HG02870 (cell line): ENCODE data around the gene LCE7A.

Experiments used
- ATAC-seq: cut with Tn5 transposase; IDR thresholded peaks from one replicate; pipeline ENCODE4 v1.9.1; 2021; ENCODE audit warnings: mild to moderate bottlenecking, moderate library complexity; ENCODE audit not compliant: unreplicated experiment

Gene LCE7A, protein sequence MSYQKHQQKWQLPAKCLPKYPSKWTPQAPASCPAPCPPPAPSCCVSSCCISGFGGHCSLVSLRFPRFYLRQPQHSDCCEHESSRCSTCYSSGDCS

DNA sequence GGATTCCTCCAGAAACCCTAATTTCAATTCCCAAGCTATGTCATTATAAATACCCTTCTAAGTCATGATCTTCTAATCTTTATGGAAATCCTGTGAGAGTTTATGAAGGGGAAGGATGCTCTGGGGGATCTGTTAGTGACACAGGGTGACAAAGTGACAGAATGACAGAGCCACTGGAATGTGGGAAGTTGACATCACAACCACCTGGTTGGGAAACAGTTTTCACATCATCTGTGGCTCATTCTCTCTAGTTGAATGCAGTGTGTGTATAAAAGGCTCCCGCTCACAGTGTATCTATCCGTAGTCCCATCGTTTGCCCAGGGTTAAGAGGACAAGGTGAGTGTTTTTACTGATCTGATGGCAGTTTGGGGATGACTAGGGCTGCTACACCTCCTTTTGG lies at the start of gene LCE7A:
Gene LCE7A, plus strand, starts transcription at position 301 of the 400 bp plus-strand sequence. CDS start 702 bp downstream, outside the sequence.
- ATAC-seq = no peak

DNA sequence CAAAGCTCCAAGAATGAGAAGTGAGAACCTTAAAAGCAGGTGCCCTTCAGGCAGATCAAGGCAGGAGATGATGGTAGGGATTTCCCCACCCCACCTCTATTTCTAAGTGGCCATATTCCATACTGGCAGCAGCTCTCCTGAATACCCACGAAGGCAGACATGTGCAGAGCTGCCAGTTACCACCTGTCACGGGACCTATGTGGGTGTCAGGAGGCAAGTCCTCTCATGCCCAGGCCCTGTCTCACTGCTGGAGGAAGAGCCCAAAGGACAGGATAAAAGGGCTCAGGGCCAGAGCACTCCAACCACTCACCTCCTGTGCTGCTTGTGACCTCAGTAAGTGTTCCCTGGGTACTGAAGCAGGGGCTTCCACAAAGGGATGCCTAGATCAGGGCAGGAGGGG lies 48.7 kb upstream of the LCE7A start:
- no peak for ATAC-seq

DNA sequence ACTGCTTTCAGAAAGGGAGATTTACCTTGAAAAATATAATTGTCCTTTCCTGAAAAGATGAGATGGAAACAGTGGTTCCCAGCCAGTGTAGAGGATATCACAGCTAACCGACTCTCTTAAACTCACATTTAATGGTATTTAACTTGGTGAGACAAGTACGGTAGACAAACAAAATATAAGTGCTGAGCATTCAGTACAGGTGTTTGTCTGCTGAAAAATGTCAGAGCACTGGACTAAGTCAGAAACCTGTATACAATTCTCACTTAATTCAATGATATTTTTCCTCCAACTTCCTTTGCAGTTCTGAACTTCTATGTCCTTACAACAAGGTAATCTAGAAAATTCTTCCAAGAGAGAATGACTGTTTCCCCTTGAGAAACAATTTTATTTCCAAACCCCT lies 48.1 kb upstream of the LCE7A start, which contains the start of gene LCE1B:
Gene LCE1B, plus strand, starts transcription at position 301 of the 400 bp plus-strand sequence. CDS start 476 bp downstream, outside the sequence.
- ATAC-seq = no peak

DNA sequence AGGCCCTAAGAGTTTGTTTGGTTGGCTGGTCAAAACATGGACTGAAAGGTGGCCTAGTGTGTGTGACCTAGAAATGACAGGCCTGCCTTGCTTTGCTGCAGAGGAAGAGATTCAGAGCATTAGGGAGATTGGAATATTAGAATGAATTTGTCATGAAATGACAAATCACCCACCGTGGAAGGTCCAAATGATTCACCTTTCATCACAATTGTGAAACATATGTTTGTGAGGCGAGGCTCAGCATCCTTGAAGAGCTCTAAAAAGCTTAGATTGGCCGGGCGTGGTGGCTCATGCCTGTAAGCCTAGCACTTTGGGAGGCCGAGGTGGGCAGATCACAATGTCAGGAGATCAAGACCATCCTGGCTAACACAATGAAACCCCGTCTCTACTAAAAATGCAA lies 42.5 kb upstream of the LCE7A start:
- no peak for ATAC-seq

DNA sequence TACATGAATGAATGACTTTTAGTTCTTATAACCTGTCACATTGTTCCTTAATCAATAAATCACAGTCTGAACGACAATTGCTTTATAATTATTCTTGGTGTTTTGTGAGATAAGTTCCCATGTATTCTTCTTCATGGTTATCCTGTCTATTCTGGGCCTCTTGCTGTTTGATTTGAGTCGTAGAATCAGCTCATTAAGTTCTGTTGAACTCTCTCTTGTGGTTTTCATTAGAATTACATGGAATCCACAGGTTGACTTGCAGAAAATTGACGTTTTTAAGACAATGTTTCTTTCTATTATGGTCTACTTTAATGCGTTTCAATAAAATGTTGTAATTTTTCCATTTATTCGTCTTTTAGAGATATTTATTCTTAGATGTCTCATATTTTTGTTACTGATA lies 36.5 kb upstream of the LCE7A start:
- ATAC-seq = no peak

DNA sequence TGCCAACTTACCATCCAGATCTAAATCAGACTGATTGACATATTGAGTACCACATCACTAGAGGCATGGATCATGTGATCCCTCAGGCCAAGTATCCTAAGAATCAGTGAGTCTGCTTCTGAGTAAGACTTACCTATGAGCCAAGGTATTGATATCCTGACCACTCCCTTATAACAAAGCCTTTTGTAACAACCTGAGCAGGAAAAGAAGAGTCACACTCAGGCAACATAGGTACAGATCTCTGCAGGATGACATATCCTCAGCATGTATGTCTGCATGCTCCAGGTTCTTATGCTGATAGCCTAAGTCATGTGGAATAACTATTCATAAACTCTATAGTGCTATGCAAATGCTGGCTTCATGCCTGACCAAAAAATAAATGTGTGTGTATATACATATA lies 34.8 kb upstream of the LCE7A start:
- no peak for ATAC-seq

DNA sequence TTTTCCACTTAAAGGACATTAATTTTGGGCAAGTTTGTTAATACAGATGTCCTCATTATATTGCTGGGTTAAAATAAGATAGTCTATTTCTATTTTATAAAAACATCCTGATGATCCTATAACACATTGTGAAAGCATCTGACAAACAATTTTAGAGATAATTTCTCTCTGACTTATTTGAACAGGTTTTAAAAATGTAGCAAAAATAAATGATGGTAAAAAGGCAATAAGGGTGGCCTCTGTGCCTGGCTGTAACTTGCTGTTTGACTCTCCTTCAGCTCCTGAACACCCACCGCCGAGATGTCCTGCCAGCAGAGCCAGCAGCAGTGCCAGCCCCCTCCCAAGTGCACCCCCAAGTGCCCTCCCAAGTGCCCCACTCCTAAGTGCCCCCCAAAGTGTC lies 32.6 kb upstream of the LCE7A start, which contains the start of gene LCE1A:
Gene LCE1A, plus strand, starts transcription at position 301 of the 400 bp plus-strand sequence. Its CDS starts 0 bp downstream, at position 301.
- ATAC-seq = no peak

DNA sequence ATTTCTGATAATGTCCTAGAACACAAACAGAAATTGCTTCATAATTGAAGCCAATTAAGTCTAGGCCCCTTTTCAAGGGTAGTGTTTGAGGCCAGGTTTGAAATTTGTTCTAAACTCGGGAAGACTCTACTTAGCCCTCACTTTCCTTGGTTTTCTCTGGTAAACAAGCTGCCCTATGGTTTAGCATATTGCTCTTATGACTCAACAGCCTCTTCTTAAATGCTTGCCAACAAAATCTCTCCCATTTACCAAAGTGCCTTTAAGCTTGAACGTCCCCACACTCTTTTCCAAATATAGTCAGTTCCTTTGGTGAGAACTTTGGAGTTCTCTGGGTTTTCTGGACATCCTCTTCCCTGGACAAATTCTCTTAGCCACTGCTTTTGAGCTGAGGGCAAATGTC lies 22.9 kb upstream of the LCE7A start:
- ATAC-seq = no peak

DNA sequence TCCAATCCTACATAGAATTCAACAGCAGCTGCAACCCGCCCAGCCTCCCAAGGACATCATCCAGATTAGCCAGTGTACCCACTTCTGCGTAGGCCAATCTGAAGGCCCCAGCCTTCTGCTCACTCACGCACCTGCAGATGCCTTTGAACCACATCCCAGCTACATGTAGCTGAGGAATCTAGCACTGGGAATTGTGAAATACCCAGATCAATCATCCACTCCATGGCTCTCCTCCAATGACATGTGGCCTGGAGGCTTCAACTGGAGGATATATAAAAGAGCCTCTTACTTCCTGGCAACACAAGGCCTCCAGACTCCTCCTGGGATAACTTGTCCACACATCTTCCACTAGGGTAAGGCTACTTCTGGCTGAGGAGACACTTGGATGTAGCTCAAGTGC lies 17.2 kb upstream of the LCE7A start, which contains the start of gene LCE6A:
Gene LCE6A, plus strand, starts transcription at position 301 of the 400 bp plus-strand sequence. CDS start 665 bp downstream, outside the sequence.
- no peak for ATAC-seq

DNA sequence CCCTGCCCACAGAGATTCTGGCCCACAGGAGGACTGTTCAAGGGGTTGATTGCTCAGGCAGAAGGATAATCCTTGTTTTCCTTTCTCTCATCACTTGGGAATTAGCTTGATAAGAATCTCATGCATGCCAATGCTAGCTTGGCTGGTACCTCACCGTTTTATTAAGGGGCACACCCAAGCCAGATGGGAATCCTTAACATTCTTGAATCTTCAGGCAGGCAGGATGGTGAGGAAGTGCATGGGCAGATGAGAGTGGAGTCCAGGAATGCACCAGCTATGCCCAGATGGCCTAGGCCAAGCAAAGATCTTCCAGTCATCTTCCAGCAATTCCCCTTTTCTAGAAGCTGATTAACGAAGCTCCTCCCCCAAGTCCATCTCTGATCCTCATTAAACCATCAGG lies 4.1 kb upstream of the LCE7A start:
- no peak for ATAC-seq

DNA sequence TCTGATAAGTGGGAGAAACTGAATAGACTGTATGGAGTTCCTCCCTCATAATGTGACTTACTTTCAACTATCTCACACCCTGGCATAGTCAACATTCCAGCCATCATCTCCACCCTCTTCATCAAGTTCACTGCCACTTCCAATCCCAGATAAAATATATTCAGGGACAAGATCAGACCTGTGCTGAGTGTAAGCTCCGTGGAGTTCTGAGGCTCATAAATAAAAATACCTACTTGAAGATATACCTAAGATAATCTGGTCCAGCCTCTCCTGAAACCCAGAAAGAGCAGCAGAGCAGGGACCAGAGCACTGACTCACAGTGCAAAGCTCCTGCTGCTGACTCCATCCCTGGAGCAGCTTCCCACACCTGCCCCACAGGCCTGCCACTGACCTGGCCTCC lies 1.7 kb upstream of the LCE7A start:
- ATAC-seq = no peak

DNA sequence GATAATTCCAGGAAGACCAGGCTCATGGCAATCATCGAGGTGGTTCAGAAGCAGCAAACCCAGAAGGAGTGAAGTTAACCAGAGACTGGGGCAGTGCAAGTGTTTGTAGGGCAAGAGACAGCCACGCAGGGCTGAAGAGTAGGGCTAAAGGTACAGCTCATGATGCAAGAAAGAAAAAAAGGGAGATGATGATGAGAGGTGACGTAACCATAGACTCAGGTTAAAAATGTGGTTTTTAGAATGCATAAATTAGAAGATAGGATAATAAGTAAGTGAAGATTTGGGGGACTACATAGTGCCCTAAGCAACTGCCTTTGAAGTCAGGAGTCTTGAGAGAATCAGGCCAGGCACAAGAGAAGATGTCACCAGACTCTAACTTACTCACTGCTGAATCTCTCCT lies 333 bp downstream of the LCE7A start:
- ATAC-seq = no peak

DNA sequence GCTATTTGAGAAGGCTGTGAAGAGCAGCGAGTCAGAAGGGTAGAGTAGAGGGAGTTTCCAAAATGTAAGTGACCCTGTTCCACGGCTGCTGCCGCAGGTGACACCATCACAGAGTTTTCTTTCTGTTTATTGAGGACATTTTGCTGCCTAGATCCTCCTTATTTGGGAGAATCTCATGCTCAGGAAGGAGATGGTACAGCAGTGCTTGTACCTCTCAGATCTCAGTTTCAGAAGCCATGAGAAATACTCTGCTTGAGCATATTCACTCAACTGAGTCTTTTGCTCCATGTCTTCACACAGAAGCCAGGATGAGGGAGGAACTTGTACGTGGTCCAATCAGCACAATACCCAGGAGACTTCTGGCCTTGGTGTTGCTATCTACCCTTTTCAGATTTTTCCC lies 1.6 kb downstream of the LCE7A start:
- ATAC-seq = no peak

DNA sequence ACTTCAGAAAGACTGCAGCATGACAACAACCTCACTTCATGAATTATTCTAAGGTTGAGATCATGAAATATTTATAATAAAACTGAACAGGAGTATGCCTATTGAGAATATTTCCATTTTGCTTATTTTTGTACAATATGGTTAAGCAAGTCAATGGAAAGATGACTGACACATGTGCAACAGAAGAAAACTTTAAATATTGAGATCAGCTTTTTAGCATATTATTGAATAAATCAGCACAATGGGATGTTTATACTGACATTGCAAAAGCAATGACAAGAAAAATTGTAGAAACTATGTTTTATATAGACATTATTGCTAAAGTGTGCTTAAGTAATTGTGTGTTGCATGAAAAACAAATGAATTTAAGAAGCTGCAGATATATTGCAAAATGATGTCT lies 4.6 kb downstream of the LCE7A start:
- ATAC-seq = no peak

DNA sequence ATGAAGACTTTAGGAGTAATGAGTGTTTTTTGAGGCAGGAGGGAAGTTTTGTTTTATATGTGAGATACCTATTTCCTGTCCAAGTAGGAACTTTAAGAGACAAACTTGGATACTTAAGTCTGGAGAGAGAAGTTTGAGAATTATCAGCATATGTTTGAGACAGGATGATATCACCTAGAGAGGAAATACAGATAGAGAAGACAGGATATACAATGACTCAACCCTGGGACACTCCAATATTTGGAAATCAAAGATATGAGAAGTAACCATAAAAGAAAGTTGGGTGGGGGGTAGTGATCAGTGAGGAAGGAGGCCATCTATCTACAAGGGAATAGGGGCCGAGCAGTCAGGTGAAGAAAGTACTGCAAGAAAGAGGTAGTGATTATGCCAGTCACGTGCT lies 6.5 kb downstream of the LCE7A start:
- ATAC-seq = no peak

DNA sequence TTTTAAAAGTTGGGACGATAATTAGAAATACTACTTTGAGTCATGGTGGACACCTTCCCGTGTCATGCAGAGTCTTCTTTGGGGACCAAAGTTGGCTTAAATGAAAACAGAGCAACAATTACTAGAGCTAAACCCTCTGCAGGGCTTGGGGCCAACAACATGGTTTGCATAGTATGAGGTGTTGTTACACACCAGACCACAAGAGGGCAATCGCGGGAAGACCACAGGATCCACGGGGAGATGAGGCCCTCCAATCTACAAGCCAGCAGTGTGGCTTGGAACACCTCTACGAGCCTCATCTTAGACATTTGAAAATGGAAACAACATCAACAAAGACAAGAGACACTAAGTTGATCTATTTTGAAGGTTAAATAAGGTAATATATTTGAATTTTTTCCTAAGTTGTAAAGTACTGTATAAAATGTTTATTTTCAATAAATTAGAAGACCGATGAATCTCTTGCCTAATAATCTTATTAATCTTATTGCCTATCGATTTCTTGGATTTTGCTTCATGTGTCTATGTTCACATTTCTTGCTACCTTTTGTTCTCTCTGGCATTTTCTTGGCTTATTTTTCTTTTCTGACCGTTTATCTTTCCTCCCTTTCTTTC lies 10.1 kb downstream of the LCE7A start:
- ATAC-seq = no peak

DNA sequence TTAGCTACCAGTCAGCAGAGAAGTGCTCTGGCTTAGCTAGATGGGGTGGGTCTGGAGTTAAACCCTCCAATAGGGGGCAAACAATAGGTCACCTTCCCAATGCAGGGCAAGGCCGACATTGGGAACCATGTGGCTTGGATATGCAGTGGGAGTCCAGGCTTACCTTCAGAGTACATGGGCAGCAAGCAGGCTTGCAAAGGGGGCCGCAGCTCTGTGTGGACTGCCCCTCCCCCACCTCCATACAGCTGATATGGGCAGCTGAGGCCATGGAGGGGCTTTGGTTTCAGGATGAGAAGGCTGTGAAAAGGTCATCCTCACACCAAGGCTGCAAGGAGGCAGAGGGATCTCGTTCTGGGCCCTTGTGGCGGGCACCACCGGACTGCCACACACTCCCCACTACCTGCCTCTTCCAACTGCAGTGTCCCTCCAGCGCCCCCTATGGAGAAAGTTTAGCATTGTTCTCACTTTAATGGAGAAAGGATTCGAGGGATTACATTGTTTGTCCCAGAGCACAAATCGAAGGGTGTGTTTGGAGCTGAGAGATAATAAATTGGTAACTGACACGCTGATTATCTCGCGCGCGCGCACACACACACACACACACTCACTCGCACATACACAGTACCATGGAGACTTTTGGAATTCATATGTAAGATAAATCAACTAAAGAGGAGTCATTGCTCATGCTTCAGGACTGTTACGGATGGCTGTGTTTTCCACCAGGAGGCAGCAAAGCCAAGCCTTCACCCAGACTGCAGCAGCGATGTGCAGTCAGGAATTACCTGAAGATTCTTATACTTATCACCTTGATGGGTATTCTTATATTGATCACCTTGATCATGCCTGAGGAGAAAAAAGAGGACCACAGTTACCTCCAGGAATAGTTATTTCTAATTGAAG lies 11.3 kb downstream of the LCE7A start:
- no peak for ATAC-seq

DNA sequence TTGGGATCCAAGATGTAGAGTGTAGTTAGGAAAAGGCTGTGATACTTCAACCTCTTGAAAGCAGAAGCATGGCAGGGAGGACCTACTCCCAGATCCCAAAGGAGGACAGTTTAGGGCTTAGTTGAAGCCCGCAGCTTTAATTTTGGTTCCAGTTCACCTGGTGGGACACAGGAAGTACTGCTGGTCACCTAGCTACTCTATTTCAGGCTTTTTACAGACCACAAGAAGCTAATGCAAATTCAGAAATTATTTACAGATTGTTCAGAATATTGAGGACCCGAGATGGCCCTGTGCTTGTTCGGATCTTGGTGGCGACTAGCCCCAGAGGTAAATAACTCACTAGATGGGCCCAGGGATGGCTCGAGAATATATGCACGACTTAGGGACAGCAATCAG lies 11.9 kb downstream of the LCE7A start:
- ATAC-seq = no peak

DNA sequence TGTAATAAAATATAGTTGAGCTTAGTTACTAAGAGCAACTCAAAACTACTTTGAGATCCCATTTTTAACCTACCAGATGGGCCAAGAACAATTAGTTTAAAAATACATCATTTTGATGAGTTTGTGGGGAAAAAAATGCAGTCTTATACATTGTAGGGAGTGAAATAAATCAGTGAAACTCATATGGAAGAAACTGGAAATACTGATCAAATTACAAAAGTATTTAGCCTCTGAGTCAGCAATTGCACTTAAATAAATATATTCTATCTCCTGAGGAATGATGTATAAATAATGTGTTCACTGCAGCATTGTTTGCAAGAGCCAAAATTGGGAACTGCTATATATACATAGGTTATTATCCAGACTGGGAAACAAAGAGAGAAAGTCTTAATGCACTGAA lies 13.7 kb downstream of the LCE7A start:
- no peak for ATAC-seq

DNA sequence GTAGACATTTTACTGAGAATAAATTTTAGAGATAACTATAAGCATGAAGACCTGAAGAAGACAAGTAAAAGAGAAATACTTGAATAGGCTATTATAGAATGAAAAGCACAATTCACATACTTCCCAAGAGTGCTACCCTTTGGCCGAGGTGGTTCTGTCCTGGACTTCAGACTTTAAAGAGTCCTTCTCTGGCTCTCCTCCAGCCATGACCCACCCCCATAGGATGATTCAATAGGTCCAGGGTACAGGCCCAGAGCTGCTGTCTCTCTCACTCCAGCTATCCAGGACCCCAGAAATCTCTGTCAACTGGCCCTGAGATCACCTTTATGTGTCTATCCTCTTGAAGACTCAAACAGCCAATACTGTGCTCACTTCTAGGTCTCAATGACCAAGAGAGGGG lies 17.0 kb downstream of the LCE7A start:
- ATAC-seq = no peak

DNA sequence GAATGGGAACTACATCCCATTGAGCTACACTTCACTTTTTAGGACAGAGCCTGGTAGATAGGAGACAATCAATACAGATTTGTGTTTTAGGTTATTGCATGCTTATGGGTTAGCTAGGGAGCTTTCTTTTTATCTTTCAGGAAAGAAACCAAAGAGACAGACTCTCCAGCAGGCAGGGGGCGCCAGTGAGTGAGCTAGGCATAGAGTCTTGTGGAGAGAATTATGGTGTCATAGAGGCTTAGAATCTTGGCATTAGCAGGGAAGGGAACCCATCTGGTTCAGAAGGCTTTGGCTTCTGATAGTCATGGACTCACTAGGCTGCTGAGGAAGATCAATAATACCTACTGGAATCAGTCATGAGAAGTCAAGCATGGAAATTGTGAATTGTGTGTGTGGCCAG lies 18.2 kb downstream of the LCE7A start, which contains the start of gene SMCP:
Gene SMCP, plus strand, starts transcription at position 281 of the 400 bp plus-strand sequence. CDS start 6,101 bp downstream, outside the sequence.
- ATAC-seq = no peak
